ENCODE results near the gene CYP21A2. TPM values are rescaled to one million over a fixed set of nuclear protein-coding genes. Genes with fewer than 3 reads are reported as not detected.
"Not testable (repeated sequence)": the region's sequence is repeated elsewhere in the genome, so short reads cannot be mapped to it uniquely, and the experiment has no call there.

CYP21A2 gene
- total RNA-seq = 1.0 TPM

DNA sequence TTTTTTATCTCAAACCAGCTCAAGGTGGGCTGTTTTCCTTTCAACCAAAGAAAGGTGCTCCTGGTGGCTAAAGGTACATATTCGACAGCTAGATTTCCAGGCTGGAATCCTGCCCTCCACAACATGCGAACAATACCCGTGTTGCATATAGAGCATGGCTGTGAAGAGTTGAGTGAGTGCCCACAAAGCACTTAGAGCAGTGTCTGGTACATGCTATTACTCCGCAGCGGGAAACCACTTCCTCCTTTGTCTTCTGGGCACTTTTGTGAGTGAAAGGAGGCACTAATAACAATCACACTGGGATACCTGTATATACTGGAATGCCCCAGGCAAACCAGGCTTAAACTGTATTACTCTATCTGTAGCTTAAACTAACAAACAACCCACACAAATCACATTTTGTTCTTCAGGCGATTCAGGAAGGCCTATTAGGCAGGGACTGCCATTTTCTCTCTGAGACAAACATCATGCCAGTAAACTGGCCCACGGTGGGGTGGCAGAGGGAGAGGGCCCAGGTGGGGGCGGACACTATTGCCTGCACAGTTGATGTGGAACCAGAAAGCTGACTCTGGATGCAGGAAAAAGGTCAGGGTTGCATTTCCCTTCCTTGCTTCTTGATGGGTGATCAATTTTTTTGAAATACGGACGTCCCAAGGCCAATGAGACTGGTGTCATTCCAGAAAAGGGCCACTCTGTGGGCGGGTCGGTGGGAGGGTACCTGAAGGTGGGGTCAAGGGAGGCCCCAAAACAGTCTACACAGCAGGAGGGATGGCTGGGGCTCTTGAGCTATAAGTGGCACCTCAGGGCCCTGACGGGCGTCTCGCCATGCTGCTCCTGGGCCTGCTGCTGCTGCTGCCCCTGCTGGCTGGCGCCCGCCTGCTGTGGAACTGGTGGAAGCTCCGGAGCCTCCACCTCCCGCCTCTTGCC is at the start of gene CYP21A2:
Gene CYP21A2, plus strand, starts transcription at position 818 of the 927 bp plus-strand sequence. Its CDS starts 8 bp downstream, at position 826.
- not testable (repeated sequence) for DNase-seq

GRCh38 chr6:31989363-31989762 is 48.9 kb upstream of the CYP21A2 start:
- not testable (repeated sequence) for DNase-seq

DNA sequence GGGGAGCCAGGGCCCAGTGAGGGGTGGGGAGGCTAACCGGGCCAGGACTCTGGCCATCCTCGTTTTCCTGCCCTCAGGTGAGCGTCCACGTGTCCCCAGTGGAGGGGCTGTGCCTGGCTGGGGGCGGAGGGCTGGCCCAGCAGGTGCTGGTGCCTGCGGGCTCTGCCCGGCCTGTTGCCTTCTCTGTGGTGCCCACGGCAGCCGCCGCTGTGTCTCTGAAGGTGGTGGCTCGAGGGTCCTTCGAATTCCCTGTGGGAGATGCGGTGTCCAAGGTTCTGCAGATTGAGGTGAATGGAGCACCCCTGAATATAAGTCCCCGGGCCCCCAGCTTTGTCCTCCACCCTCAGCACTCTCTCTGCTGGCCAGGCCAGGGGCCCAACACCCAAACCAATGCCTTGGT is 43.8 kb upstream of the CYP21A2 start:
- not testable (repeated sequence) for DNase-seq

DNA sequence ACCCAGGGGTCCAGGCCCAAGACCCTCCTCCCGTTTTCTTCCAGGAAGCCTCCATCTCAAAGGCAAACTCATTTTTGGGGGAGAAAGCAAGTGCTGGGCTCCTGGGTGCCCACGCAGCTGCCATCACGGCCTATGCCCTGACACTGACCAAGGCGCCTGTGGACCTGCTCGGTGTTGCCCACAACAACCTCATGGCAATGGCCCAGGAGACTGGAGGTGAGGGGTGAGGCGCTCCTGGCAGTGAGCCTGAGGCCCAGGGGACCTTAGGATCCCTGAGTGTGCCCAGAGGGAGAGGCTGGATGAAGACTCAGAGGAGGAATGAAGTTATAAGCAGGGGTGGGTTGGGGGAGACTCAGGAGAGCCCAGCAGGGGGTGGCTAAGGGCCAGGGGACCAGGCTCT is 41.8 kb upstream of the CYP21A2 start:
- not testable (repeated sequence) for DNase-seq

DNA sequence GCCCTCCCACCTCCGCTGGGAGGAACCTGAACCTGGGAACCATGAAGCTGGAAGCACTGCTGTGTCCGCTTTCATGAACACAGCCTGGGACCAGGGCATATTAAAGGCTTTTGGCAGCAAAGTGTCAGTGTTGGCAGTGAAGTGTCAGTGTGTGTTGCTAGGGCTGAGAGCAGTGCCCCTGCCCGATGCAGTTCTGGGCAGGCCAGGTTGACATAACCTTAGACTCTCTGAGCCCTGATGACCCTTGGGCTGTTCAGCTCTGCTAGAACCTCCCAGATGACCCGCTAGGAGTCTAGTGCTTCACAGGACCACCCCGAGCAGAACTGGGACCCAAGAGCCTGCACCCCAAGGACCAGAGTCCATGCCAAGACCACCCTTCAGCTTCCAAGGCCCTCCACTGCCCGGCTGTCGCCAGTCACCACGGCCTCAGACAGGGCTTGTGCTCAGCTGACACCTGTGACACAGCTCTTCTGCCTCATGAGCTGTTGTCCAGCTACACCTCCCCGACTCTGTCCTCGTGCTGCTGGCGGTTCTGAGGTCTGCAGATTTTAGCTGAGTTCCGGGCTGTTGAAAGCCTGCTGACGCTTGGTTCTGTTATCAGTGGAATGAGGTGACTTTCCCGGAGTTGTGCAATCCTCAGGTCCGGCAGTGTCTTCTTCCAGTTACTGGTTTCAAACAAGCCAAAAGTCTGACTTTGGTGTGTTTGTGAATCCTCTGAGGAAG is 35.5 kb upstream of the CYP21A2 start:
- DNase-seq = not testable (repeated sequence)

DNA sequence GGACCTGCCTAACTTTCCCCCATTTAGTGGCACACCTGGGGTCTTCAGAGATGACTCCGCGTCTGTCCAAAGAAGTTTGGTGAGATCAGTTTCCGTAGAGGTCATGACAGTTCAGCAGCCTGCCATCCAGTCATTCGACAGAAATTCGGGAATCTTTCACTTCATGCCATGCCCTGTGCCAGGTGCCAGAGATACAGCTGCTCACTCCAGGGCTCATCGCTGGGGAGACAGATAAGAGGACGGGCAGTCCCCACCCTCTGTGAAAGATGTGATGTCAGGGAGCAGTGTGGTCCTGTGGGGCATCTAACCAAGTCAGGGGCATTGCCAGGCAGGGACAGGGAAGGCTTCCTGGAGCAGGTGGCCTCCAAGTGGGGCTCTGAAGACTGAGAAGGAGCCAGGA is 34.9 kb upstream of the CYP21A2 start:
- not testable (repeated sequence) for DNase-seq

DNA sequence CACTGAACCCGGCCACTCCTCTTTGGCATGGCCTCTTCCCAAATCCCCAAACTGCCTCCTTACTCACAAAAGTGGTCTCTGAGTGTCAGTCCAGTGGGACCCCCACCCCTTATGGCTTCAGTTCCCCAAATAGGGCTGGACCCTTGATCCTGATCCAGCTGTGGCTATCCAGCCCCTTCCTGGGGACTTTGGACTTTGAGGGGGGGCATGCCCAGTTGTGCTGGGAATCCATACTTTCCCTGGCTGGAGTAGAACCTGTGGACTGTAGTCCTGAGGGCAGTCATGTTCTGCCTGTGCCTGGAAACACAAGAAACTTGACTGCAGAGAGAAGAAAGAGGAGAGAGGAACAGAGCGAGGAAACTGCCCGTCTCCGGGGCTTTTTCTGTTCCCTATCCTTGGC is 33.8 kb upstream of the CYP21A2 start:
- not testable (repeated sequence) for DNase-seq

GRCh38 chr6:32004864-32005537 is 33.2 kb upstream of the CYP21A2 start:
- DNase-seq = not testable (repeated sequence)

GRCh38 chr6:32005538-32005880 is 32.7 kb upstream of the CYP21A2 start:
- not testable (repeated sequence) for DNase-seq

GRCh38 chr6:32005991-32006529 is 32.2 kb upstream of the CYP21A2 start:
- not testable (repeated sequence) for DNase-seq

DNA sequence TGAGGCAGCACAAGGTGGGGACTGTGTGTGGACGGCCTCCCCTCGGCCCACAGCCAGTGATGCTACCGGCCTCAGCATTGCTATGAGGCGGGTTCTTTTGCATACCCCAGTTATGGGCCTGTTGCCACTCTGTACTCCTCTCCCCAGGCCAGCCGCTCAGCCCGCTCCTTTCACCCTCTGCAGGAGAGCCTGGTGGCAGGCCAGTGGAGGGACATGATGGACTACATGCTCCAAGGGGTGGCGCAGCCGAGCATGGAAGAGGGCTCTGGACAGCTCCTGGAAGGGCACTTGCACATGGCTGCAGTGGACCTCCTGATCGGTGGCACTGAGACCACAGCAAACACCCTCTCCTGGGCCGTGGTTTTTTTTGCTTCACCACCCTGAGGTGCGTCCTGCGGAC is 31.1 kb upstream of the CYP21A2 start:
- not testable (repeated sequence) for DNase-seq

DNA sequence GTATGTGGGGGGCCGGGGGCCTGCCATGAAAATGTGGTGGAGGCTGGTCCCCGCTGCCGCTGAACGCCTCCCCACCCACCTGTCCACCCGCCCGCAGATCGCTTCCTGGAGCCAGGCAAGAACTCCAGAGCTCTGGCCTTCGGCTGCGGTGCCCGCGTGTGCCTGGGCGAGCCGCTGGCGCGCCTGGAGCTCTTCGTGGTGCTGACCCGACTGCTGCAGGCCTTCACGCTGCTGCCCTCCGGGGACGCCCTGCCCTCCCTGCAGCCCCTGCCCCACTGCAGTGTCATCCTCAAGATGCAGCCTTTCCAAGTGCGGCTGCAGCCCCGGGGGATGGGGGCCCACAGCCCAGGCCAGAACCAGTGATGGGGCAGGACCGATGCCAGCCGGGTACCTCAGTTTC is 30.2 kb upstream of the CYP21A2 start:
- not testable (repeated sequence) for DNase-seq

DNA sequence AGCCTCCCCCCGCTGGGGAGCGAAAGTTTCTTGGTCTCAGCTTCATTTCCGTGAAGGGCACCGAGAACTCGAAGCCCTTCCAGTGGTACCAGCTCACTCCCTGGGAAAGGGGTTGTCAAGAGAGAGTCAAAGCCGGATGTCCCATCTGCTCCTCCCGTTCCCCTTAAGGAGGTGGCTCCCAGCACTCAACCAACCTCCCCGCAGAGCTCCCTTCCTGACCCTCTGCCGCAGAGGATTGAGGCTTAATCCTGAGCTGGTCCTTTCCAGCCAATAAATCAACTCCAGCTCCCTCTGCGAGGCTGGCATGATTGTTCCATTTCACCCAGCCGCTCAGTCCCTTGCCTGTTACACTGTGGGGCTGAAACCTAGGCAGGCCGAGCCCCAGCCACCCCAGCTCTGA is 29.6 kb upstream of the CYP21A2 start:
- not testable (repeated sequence) for DNase-seq

GRCh38 chr6:32009537-32009936 is 28.7 kb upstream of the CYP21A2 start:
- not testable (repeated sequence) for DNase-seq

DNA sequence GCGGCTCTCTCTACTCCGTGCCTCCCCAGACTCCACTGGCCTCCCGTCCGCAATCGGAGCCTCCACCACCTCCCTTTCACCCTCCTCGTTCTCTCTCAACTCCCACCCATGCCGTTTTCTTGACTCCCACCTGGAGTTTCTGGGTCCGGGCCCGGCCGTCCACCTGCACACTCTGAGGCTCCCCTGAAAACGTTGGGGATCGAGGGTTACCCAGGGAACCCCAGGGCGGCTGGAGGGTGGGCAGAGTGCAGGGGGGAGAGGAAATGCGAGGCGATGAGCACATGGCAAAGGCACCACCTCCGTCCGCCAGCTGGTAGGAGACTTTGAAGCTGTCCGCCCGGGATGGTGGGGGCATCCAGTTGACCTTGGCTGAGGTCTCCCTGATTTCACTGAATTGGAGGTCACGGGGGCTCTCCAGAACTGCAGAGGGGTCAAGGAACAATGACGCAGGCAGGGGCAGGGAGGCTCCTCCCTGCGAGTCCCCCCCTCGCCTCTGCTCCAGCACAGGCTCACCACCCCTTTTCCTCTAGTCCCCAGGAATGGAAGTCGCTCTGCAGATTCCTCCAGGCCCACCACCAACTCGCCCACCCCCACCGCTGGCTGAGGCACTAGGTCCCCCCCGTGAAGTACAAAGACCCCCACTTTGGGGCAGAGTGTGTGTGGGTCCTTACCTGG is 27.2 kb upstream of the CYP21A2 start:
- not testable (repeated sequence) for DNase-seq

- DNase-seq = not testable (repeated sequence)
These were observed 25.1 kb upstream of the CYP21A2 start for GRCh38 chr6:32012941-32013617.

GRCh38 chr6:32013738-32014137 is 24.5 kb upstream of the CYP21A2 start:
- DNase-seq = not testable (repeated sequence)

DNA sequence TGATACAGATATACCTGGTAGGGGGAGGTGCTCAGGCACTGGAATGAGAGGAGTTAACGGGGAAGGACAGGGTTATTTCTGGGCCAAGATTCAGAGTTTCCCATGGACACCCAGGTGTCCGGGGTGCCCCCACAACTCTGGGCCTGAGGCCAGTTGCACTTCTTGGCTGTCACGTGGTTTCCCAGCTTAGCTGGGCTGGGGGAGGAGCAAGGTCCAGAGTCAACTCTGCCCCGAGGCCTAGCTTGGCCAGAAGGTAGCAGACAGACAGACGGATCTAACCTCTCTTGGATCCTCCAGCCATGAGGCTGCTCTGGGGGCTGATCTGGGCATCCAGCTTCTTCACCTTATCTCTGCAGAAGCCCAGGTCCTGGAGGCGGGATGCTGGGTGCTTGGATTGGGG is 23.7 kb upstream of the CYP21A2 start, which contains the start of gene C4B:
Gene C4B, plus strand, starts transcription at position 249 of the 400 bp plus-strand sequence. Its CDS starts 51 bp downstream, at position 300.
- not testable (repeated sequence) for DNase-seq

- not testable (repeated sequence) for DNase-seq
These were observed 16.1 kb upstream of the CYP21A2 start for GRCh38 chr6:32022100-32022499.

DNA sequence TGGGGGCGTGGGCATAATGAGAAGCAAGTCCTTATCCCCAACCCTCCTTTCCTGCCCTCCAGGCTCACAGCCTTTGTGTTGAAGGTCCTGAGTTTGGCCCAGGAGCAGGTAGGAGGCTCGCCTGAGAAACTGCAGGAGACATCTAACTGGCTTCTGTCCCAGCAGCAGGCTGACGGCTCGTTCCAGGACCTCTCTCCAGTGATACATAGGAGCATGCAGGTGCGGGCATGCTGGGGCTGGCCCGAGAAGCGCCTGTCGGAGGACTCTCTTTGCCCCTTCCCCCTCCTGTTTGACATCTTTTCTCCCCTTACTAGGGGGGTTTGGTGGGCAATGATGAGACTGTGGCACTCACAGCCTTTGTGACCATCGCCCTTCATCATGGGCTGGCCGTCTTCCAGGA is 9.6 kb upstream of the CYP21A2 start:
- not testable (repeated sequence) for DNase-seq

GRCh38 chr6:32029553-32029952 is 8.7 kb upstream of the CYP21A2 start:
- DNase-seq = not testable (repeated sequence)

Measured in tongue (tissue), 2 donors.